Measurements from ENCODE around the gene RHOBTB1.
"Not testable (repeated sequence)": the region's sequence is repeated elsewhere in the genome, so short reads cannot be mapped to it uniquely, and the experiment has no call there.

The RHOBTB1 gene

GRCh38 chr10:60834401-60834800 is 109.6 kb downstream of the RHOBTB1 start (continued):
- no peak for TF ChIP-seq ZXDB (tag by site-specific recombination; IDR thresholded peaks at IDR 0.05)
- TF ChIP-seq KLF8 (tag by site-specific recombination; IDR thresholded peaks at IDR 0.05): no peak

- H3K9me3 ChIP-seq (ENCODE audit: control insufficient read depth, insufficient read depth, low read depth, low read length); H3K36me3 ChIP-seq (ENCODE audit: control insufficient read depth in 2 of 2, insufficient read depth in 1 of 2, low read length in 2 of 2); H3K27ac ChIP-seq (ENCODE audit: extremely low read depth, low read depth, low read length); H3K4me1 ChIP-seq (ENCODE audit: control insufficient read depth, insufficient read depth, low read length); H3K4me3 ChIP-seq (ENCODE audit: low read depth, low read length); POLR2A ChIA-PET: not testable (repeated sequence)
- CTCF ChIA-PET: interaction anchor here (0.7 kb wide), 1 partner anchor 1067 kb away, joined by 4 read pairs; no protein-coding TSS in a partner anchor
These were observed 111.8 kb downstream of the RHOBTB1 start for GRCh38 chr10:60832136-60832535.

DNA sequence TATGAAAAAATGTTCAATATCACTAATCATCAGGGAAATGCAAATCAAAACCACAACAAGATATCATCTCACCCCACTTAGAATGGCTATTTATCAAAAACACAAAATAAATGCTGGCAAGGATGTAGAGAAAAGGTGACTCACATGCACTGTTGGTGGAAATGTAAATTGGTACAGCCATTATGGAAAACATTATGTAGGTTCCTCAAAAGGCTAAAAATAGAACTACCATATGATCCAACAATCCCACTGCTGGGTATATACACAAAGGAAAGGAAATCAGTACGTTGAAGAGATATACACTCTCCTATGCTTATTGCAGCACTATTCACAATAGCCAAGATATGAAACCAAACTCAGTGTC is 115.5 kb downstream of the RHOBTB1 start:
- Histone ChIP-seq H3K4me1 (ENCODE audit: control insufficient read depth, insufficient read depth, low read length) (no peaks in the 10 kb centered on the region), H3K36me3 (ENCODE audit: control insufficient read depth in 2 of 2, insufficient read depth in 1 of 2, low read length in 2 of 2) (no peaks in the 10 kb centered on the region), H3K27ac (ENCODE audit: extremely low read depth, low read depth, low read length) (no peak overlapping the region), H3K4me3 (ENCODE audit: low read depth, low read length) (no peak overlapping the region), H3K9me3 (ENCODE audit: control insufficient read depth, insufficient read depth, low read depth, low read length) (no peaks in the 10 kb centered on the region)
- CTCF ChIA-PET: no interaction called here
- POLR2A ChIA-PET: no interaction called here
- TF ChIP-seq ZNF239 (tag by site-specific recombination; IDR thresholded peaks at IDR 0.05): no peak
- TF ChIP-seq, protein P1, sequence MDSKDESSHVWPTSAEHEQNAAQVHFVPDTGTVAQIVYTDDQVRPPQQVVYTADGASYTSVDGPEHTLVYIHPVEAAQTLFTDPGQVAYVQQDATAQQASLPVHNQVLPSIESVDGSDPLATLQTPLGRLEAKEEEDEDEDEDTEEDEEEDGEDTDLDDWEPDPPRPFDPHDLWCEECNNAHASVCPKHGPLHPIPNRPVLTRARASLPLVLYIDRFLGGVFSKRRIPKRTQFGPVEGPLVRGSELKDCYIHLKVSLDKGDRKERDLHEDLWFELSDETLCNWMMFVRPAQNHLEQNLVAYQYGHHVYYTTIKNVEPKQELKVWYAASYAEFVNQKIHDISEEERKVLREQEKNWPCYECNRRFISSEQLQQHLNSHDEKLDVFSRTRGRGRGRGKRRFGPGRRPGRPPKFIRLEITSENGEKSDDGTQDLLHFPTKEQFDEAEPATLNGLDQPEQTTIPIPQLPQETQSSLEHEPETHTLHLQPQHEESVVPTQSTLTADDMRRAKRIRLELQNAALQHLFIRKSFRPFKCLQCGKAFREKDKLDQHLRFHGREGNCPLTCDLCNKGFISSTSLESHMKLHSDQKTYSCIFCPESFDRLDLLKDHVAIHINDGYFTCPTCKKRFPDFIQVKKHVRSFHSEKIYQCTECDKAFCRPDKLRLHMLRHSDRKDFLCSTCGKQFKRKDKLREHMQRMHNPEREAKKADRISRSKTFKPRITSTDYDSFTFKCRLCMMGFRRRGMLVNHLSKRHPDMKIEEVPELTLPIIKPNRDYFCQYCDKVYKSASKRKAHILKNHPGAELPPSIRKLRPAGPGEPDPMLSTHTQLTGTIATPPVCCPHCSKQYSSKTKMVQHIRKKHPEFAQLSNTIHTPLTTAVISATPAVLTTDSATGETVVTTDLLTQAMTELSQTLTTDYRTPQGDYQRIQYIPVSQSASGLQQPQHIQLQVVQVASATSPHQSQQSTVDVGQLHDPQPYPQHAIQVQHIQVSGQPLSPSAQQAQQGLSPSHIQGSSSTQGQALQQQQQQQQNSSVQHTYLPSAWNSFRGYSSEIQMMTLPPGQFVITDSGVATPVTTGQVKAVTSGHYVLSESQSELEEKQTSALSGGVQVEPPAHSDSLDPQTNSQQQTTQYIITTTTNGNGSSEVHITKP (tag by site-specific recombination; IDR thresholded peaks at IDR 0.05): peak; percentile 82
- 0 out of 2 replicates have a peak, but pooled peaks have one; percentile 40 for TF ChIP-seq ZNF792 (tag by site-specific recombination; IDR thresholded peaks at IDR 0.05)
- TF ChIP-seq YY2 (tag by site-specific recombination; IDR thresholded peaks at IDR 0.05): 0 out of 2 replicates have a peak, but pooled peaks have one; percentile 36
- TF ChIP-seq PRDM1 (tag by site-specific recombination; IDR thresholded peaks at IDR 0.05): no peak

DNA sequence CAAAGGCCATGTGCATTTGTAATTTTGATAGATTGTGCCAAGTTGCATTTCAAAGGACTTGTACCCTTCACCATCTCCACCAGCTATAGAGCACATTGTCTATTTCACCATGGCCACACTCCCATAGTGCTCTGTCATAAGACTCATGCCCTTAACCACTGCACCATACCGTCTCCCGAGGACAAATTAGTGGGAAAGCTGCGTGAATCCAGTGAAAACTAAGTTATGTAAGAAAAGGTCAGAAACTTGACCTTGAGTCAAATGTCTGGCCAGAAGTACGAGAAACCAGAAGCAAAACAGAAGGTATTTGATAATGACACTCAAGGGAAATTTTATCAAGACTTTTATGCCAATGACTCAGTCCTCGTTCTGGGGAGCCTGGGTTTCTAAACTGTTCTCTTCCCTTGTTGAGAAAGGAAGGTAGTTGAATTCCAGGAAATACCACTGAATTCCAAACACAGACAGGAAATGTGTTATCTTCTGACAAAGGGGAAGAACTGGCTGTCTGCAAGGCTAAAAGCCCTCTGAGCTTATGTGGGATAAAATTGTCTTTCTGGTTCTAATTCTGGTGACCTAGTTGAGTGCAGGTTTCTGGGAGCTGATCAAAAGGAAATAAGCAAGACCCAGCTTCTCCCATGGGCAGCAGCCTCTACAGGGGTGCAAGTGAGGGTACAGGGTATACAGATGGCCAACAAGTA is 116.0 kb downstream of the RHOBTB1 start:
- Histone ChIP-seq H3K4me1 (ENCODE audit: control insufficient read depth, insufficient read depth, low read length) (no peaks in the 10 kb centered on the region), H3K4me3 (ENCODE audit: low read depth, low read length) (no peak overlapping the region), H3K27ac (ENCODE audit: extremely low read depth, low read depth, low read length) (no peak overlapping the region), H3K9me3 (ENCODE audit: control insufficient read depth, insufficient read depth, low read depth, low read length) (no peaks in the 10 kb centered on the region), H3K36me3 (ENCODE audit: control insufficient read depth in 2 of 2, insufficient read depth in 1 of 2, low read length in 2 of 2) (no peaks in the 10 kb centered on the region)
- TF ChIP-seq ZNF223 (tag by site-specific recombination; IDR thresholded peaks at IDR 0.05): no peak
- POLR2A ChIA-PET: no interaction called here
- CTCF ChIA-PET: no interaction called here

- Histone ChIP-seq H3K4me3 (ENCODE audit: low read depth, low read length) (no peak overlapping the region), H3K4me1 (ENCODE audit: control insufficient read depth, insufficient read depth, low read length) (no peaks in the 10 kb centered on the region), H3K9me3 (ENCODE audit: control insufficient read depth, insufficient read depth, low read depth, low read length) (no peaks in the 10 kb centered on the region), H3K36me3 (ENCODE audit: control insufficient read depth in 2 of 2, insufficient read depth in 1 of 2, low read length in 2 of 2) (no peaks in the 10 kb centered on the region), H3K27ac (ENCODE audit: extremely low read depth, low read depth, low read length) (no peak overlapping the region)
- TF ChIP-seq ZNF791 (tag by site-specific recombination; IDR thresholded peaks at IDR 0.05) (no peak), ZBTB20 (tag by site-specific recombination; IDR thresholded peaks at IDR 0.05) (no peak), ZNF664 (tag by site-specific recombination; IDR thresholded peaks at IDR 0.05) (no peak), ZNF10 (tag by site-specific recombination; IDR thresholded peaks at IDR 0.05) (no peak), ZNF155 (tag by site-specific recombination; IDR thresholded peaks at IDR 0.05) (no peak), OSR2 (tag by site-specific recombination; IDR thresholded peaks at IDR 0.05) (no peak), ZNF114 (tag by site-specific recombination; IDR thresholded peaks at IDR 0.05) (no peak), ZNF394 (tag by site-specific recombination; IDR thresholded peaks at IDR 0.05; ENCODE audit: borderline replicate concordance) (no peak), ZNF132 (tag by site-specific recombination; IDR thresholded peaks at IDR 0.05; ENCODE audit: borderline replicate concordance) (no peak), GLI4 (tag by site-specific recombination; IDR thresholded peaks at IDR 0.05) (no peak)
- TF ChIP-seq, protein P2, sequence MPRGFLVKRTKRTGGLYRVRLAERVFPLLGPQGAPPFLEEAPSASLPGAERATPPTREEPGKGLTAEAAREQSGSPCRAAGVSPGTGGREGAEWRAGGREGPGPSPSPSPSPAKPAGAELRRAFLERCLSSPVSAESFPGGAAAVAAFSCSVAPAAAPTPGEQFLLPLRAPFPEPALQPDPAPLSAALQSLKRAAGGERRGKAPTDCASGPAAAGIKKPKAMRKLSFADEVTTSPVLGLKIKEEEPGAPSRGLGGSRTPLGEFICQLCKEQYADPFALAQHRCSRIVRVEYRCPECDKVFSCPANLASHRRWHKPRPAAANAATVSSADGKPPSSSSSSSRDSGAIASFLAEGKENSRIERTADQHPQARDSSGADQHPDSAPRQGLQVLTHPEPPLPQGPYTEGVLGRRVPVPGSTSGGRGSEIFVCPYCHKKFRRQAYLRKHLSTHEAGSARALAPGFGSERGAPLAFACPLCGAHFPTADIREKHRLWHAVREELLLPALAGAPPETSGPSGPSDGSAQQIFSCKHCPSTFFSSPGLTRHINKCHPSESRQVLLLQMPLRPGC (tag by site-specific recombination; IDR thresholded peaks at IDR 0.05): no peak
- POLR2A ChIA-PET: no interaction called here
- CTCF ChIA-PET: no interaction called here
These were observed 118.5 kb downstream of the RHOBTB1 start for GRCh38 chr10:60825520-60825919.

Data from HEK293 (cell line).